Esophagus squamous epithelium (tissue), 4 donors: ENCODE results near the gene PLSCR2.

Source experiments
- CTCF ChIP-seq, 6 experiments: fragments of 450-650 bp in 4 of 6; fragments of 200-600 bp in 2 of 6; sonication (generic) in 2 of 6; IDR thresholded peaks; one replicate each; pipeline ENCODE4 v1.5.1; 2016 to 2019; ENCODE audit warnings: antibody characterized with exemption in 6 of 6, mild to moderate bottlenecking in 4 of 6, moderate library complexity in 4 of 6
- POLR2A ChIP-seq, 4 donors: fragments of 450-650 bp; IDR thresholded peaks; one replicate each; pipeline ENCODE4 v1.6.1; 2017; ENCODE audit warnings: antibody characterized with exemption in 4 of 4, mild to moderate bottlenecking in 4 of 4, moderate library complexity in 3 of 4

GRCh38 chr3:146470425-146470990 is 1.1 kb upstream of the PLSCR2 start:
- TF ChIP-seq CTCF (IDR thresholded peaks at IDR 0.05) (no peak), POLR2A (IDR thresholded peaks at IDR 0.05) (no peak)
